Astrocyte (in vitro differentiated cells and primary cell): Measurements from ENCODE around the gene ZNF516. TPM values are rescaled to one million over a fixed set of nuclear protein-coding genes. Genes with fewer than 3 reads are reported as not detected.

Source experiments
- DNase-seq: peaks from one replicate; pipeline ENCODE4 v3.0.0-alpha.2; 2010; ENCODE audit warnings: low read depth
- FAIRE-seq: peaks from 2 replicates; lab custom pipeline; 2011; peaks lifted over from hg19 to GRCh38; lab: Jason Lieb, UNC
- H2AFZ ChIP-seq: 2 replicates; pipeline ENCODE4 v1.6.0; 2012; ENCODE audit warnings: low read depth, low read length, inconsistent platforms
- H3K27ac ChIP-seq: 2 replicates; pipeline ENCODE4 v1.5.1; 2011; ENCODE audit warnings: low read depth, low read length, inconsistent platforms
- H3K27me3 ChIP-seq: 2 replicates; pipeline ENCODE4 v1.6.0; 2011; ENCODE audit warnings: low read length, inconsistent platforms; ENCODE audit not compliant: insufficient read depth
- H3K36me3 ChIP-seq: 2 replicates; pipeline ENCODE4 v1.5.1; 2011; ENCODE audit warnings: low read length, inconsistent platforms; ENCODE audit not compliant: insufficient read depth
- H3K4me1 ChIP-seq: 2 replicates; pipeline ENCODE4 v1.5.1; 2011; ENCODE audit warnings: low read length, inconsistent platforms; ENCODE audit not compliant: insufficient read depth
- H3K4me2 ChIP-seq: 2 replicates; pipeline ENCODE4 v1.6.0; 2012; ENCODE audit warnings: low read length, inconsistent platforms
- H3K4me3 ChIP-seq: 2 replicates; pipeline ENCODE4 v1.5.1; 2011; ENCODE audit warnings: low read depth, mild to moderate bottlenecking, low read length, inconsistent platforms; ENCODE audit not compliant: insufficient read depth
- H3K79me2 ChIP-seq: 2 replicates; pipeline ENCODE4 v1.6.0; 2012; ENCODE audit warnings: mild to moderate bottlenecking, low read length, inconsistent platforms; ENCODE audit not compliant: insufficient read depth
- H3K9ac ChIP-seq: 2 replicates; pipeline ENCODE4 v1.6.0; 2012; ENCODE audit warnings: mild to moderate bottlenecking, low read length, inconsistent platforms
- H3K9me3 ChIP-seq: 2 replicates; pipeline ENCODE4 v1.5.1; 2012; ENCODE audit warnings: low read depth, mild to moderate bottlenecking, low read length, inconsistent platforms; ENCODE audit not compliant: insufficient read depth
- H4K20me1 ChIP-seq: 2 replicates; pipeline ENCODE4 v1.6.0; 2012; ENCODE audit warnings: low read length, inconsistent platforms; ENCODE audit not compliant: insufficient read depth
- H3K27ac Mint-ChIP-seq: one replicate; pipeline ENCODE4 v1.8.0; 2021; ENCODE audit warnings: mild to moderate bottlenecking, mixed read lengths; ENCODE audit not compliant: unreplicated experiment
- H3K27me3 Mint-ChIP-seq: one replicate; pipeline ENCODE4 v1.8.0; 2021; ENCODE audit warnings: low read depth, mixed read lengths; ENCODE audit not compliant: unreplicated experiment
- H3K36me3 Mint-ChIP-seq: one replicate; pipeline ENCODE4 v1.8.0; 2021; ENCODE audit warnings: low read depth, mixed read lengths; ENCODE audit not compliant: unreplicated experiment
- H3K4me1 Mint-ChIP-seq: one replicate; pipeline ENCODE4 v1.8.0; 2021; ENCODE audit warnings: low read depth, mixed read lengths; ENCODE audit not compliant: unreplicated experiment
- H3K4me3 Mint-ChIP-seq: one replicate; pipeline ENCODE4 v1.8.0; 2021; ENCODE audit warnings: mild to moderate bottlenecking, moderate library complexity, mixed read lengths; ENCODE audit not compliant: unreplicated experiment
- H3K9me3 Mint-ChIP-seq: one replicate; pipeline ENCODE4 v1.8.0; 2021; ENCODE audit warnings: mild to moderate bottlenecking, mixed read lengths; ENCODE audit not compliant: unreplicated experiment
- CTCF ChIP-seq: IDR thresholded peaks from 2 replicates; pipeline ENCODE4 v1.5.1; 2011; ENCODE audit warnings: low read depth, mild to moderate bottlenecking, inconsistent platforms, low read length, moderate library complexity; ENCODE audit not compliant: insufficient read depth
- EZH2 ChIP-seq: IDR thresholded peaks from 2 replicates; pipeline ENCODE4 v1.6.1; 2012; ENCODE audit warnings: mild to moderate bottlenecking, low read length, inconsistent platforms; ENCODE audit not compliant: insufficient read depth
- total RNA-seq: library from RNA; stranded (reverse); gene quantifications from 2 replicates; pipeline ENCODE4 v1.2.1, GENCODE V29; 2021

Gene ZNF516
- total RNA-seq, 1 donor from 2014 or later: 59.8 TPM

- Mint-ChIP-seq H3K9me3 (no peaks in the 10 kb centered on the region), H3K27me3 (no peaks in the 10 kb centered on the region), H3K27ac (no peak overlapping the region), H3K4me1 (peaks cover 27% of the 10 kb centered on the region), H3K4me3 (no peak overlapping the region), H3K36me3 (peaks cover 14% of the 10 kb centered on the region)
- FAIRE-seq (no peak), DNase-seq (no peak)
- no peaks in the 10 kb centered on the region for H3K27me3 ChIP-seq
- H4K20me1 ChIP-seq: peaks cover 89% of the 10 kb centered on the region
- no peak overlapping the region for H3K4me3 ChIP-seq
- H3K27ac ChIP-seq: no peak overlapping the region
- H3K9me3 ChIP-seq: no peaks in the 10 kb centered on the region
- no peak overlapping the region for H2AFZ ChIP-seq
- no peaks in the 10 kb centered on the region for H3K36me3 ChIP-seq
- peaks cover 76% of the 10 kb centered on the region for H3K79me2 ChIP-seq
- no peak overlapping the region for H3K9ac ChIP-seq
- H3K4me1 ChIP-seq: no peaks in the 10 kb centered on the region
- TF ChIP-seq CTCF: no peak
- TF ChIP-seq EZH2: no peak
- H3K4me2 ChIP-seq: no peak overlapping the region
These were observed 108.2 kb downstream of the ZNF516 start for GRCh38 chr18:76386886-76387285.

- Histone ChIP-seq H2AFZ (no peak overlapping the region), H3K4me3 (no peak overlapping the region), H4K20me1 (peaks cover 87% of the 10 kb centered on the region), H3K27ac (no peak overlapping the region), H3K36me3 (no peaks in the 10 kb centered on the region), H3K9ac (no peak overlapping the region), H3K9me3 (no peaks in the 10 kb centered on the region), H3K27me3 (no peaks in the 10 kb centered on the region), H3K4me1 (no peaks in the 10 kb centered on the region), H3K79me2 (peaks cover 68% of the 10 kb centered on the region), H3K4me2 (no peak overlapping the region)
- FAIRE-seq (no peak), DNase-seq (no peak)
- Mint-ChIP-seq H3K4me3 (no peak overlapping the region), H3K27ac (no peak overlapping the region), H3K4me1 (peaks cover 25% of the 10 kb centered on the region), H3K36me3 (peaks cover 14% of the 10 kb centered on the region), H3K27me3 (no peaks in the 10 kb centered on the region), H3K9me3 (no peaks in the 10 kb centered on the region)
- TF ChIP-seq CTCF (no peak), EZH2 (no peak)
These were observed 109.0 kb downstream of the ZNF516 start for GRCh38 chr18:76386071-76386470.

- H3K4me1 Mint-ChIP-seq: peaks cover 24% of the 10 kb centered on the region
- Histone ChIP-seq H3K4me2 (no peak overlapping the region), H3K4me1 (no peaks in the 10 kb centered on the region), H3K79me2 (peaks cover 67% of the 10 kb centered on the region), H3K4me3 (no peak overlapping the region), H3K9me3 (no peaks in the 10 kb centered on the region), H3K27ac (no peak overlapping the region), H3K27me3 (no peaks in the 10 kb centered on the region), H3K9ac (no peak overlapping the region), H4K20me1 (peaks cover 87% of the 10 kb centered on the region), H2AFZ (no peak overlapping the region), H3K36me3 (no peaks in the 10 kb centered on the region)
- FAIRE-seq (no peak), DNase-seq (no peak)
- no peaks in the 10 kb centered on the region for H3K27me3 Mint-ChIP-seq
- H3K4me3 Mint-ChIP-seq: no peak overlapping the region
- no peaks in the 10 kb centered on the region for H3K9me3 Mint-ChIP-seq
- H3K27ac Mint-ChIP-seq: no peak overlapping the region
- peaks cover 14% of the 10 kb centered on the region for H3K36me3 Mint-ChIP-seq
- TF ChIP-seq EZH2 (no peak), CTCF (no peak)
These were observed 109.4 kb downstream of the ZNF516 start for GRCh38 chr18:76385681-76385975.
